Central memory CD8-positive, alpha-beta T cell (primary cell): ENCODE data around the gene CACNG4.

ENCODE experiments used
- ATAC-seq: fragments of 150-1000 bp; cut with Tn5 transposase; replicated peaks from 2 replicates; pipeline ENCODE4 v1.10.0; 2022; ENCODE audit warnings: mild to moderate bottlenecking, moderate FRiP score, moderate number of reproducible peaks; ENCODE audit not compliant: poor library complexity, severe bottlenecking; ENCODE audit errors: extremely low read depth
- DNase-seq, 2 donors: peaks; one replicate each; pipeline ENCODE4 v3.0.0; 2021; ENCODE audit warnings: low spot score in 2 of 2
- H3K27ac Mint-ChIP-seq: one replicate; pipeline ENCODE4 v1.8.0; 2022; ENCODE audit warnings: low read depth, mild to moderate bottlenecking, moderate library complexity, mixed read lengths
- H3K27me3 Mint-ChIP-seq: one replicate; pipeline ENCODE4 v1.8.0; 2022; ENCODE audit warnings: mixed read lengths
- H3K36me3 Mint-ChIP-seq: one replicate; pipeline ENCODE4 v1.8.0; 2022; ENCODE audit warnings: mild to moderate bottlenecking, moderate library complexity, mixed read lengths; ENCODE audit not compliant: insufficient read depth
- H3K4me1 Mint-ChIP-seq: one replicate; pipeline ENCODE4 v1.8.0; 2022; ENCODE audit warnings: mixed read lengths
- H3K4me3 Mint-ChIP-seq: one replicate; pipeline ENCODE4 v1.8.0; 2022; ENCODE audit warnings: mild to moderate bottlenecking, moderate library complexity, mixed read lengths
- H3K9me3 Mint-ChIP-seq: one replicate; pipeline ENCODE4 v1.8.0; 2022; ENCODE audit warnings: mixed read lengths

The CACNG4 gene

GRCh38 chr17:67021196-67021595 lies 56.7 kb downstream of the CACNG4 start:
- no peak overlapping the region for H3K27ac Mint-ChIP-seq
- ATAC-seq (no peak), DNase-seq (no peak)
- no peaks in the 10 kb centered on the region for H3K9me3 Mint-ChIP-seq
- peaks cover 24% of the 10 kb centered on the region for H3K27me3 Mint-ChIP-seq
- no peaks in the 10 kb centered on the region for H3K36me3 Mint-ChIP-seq
- no peak overlapping the region for H3K4me3 Mint-ChIP-seq
- no peaks in the 10 kb centered on the region for H3K4me1 Mint-ChIP-seq

- no peaks in the 10 kb centered on the region for H3K4me1 Mint-ChIP-seq
- H3K27ac Mint-ChIP-seq, result no peak overlapping the region
- no peaks in the 10 kb centered on the region for H3K9me3 Mint-ChIP-seq
- no peak overlapping the region for H3K4me3 Mint-ChIP-seq
- ATAC-seq (no peak), DNase-seq (no peak)
- H3K36me3 Mint-ChIP-seq, result no peaks in the 10 kb centered on the region
- H3K27me3 Mint-ChIP-seq, result peaks cover 20% of the 10 kb centered on the region
Measured at GRCh38 chr17:67021743-67022450, 57.4 kb downstream of the CACNG4 start.

- Mint-ChIP-seq H3K36me3 (no peaks in the 10 kb centered on the region), H3K27ac (no peak overlapping the region), H3K27me3 (peaks cover 18% of the 10 kb centered on the region), H3K9me3 (no peaks in the 10 kb centered on the region), H3K4me3 (no peak overlapping the region), H3K4me1 (no peaks in the 10 kb centered on the region)
- DNase-seq (no peak), ATAC-seq (no peak)
Measured at GRCh38 chr17:67022451-67022810, 57.9 kb downstream of the CACNG4 start.

GRCh38 chr17:67024736-67025135 lies 60.2 kb downstream of the CACNG4 start:
- Mint-ChIP-seq H3K9me3 (no peaks in the 10 kb centered on the region), H3K36me3 (no peaks in the 10 kb centered on the region), H3K4me3 (no peak overlapping the region), H3K27ac (no peak overlapping the region), H3K27me3 (peaks cover 7% of the 10 kb centered on the region), H3K4me1 (no peaks in the 10 kb centered on the region)
- ATAC-seq, result no peak
- DNase-seq, result no peak

GRCh38 chr17:67025216-67025792 lies 60.8 kb downstream of the CACNG4 start:
- Mint-ChIP-seq H3K36me3 (no peaks in the 10 kb centered on the region), H3K27me3 (peaks cover 7% of the 10 kb centered on the region), H3K4me1 (no peaks in the 10 kb centered on the region), H3K9me3 (no peaks in the 10 kb centered on the region), H3K27ac (no peak overlapping the region), H3K4me3 (no peak overlapping the region)
- DNase-seq (no peak), ATAC-seq (no peak)

GRCh38 chr17:67026341-67026740 lies 61.8 kb downstream of the CACNG4 start:
- Mint-ChIP-seq H3K4me1 (no peaks in the 10 kb centered on the region), H3K36me3 (no peaks in the 10 kb centered on the region)

GRCh38 chr17:67027031-67027628 lies 62.6 kb downstream of the CACNG4 start:
- H3K4me3 Mint-ChIP-seq, result no peak overlapping the region
- no peaks in the 10 kb centered on the region for H3K4me1 Mint-ChIP-seq
- no peaks in the 10 kb centered on the region for H3K9me3 Mint-ChIP-seq
- H3K27me3 Mint-ChIP-seq, result peaks cover 7% of the 10 kb centered on the region
- no peak for DNase-seq
- H3K27ac Mint-ChIP-seq, result no peak overlapping the region
- ATAC-seq, result no peak
- H3K36me3 Mint-ChIP-seq, result no peaks in the 10 kb centered on the region

More at GRCh38 chr17:67026341-67026740, 61.8 kb downstream of the CACNG4 start:
- no peak for DNase-seq
- Mint-ChIP-seq H3K9me3 (no peaks in the 10 kb centered on the region), H3K27ac (no peak overlapping the region), H3K4me3 (no peak overlapping the region), H3K27me3 (peaks cover 7% of the 10 kb centered on the region)
- ATAC-seq, result no peak

- Mint-ChIP-seq H3K4me1 (no peaks in the 10 kb centered on the region), H3K9me3 (no peaks in the 10 kb centered on the region), H3K36me3 (no peaks in the 10 kb centered on the region), H3K27me3 (peaks cover 13% of the 10 kb centered on the region), H3K4me3 (no peak overlapping the region), H3K27ac (no peak overlapping the region)
- ATAC-seq, result no peak
- DNase-seq, result no peak
Measured at GRCh38 chr17:67030641-67031040, 66.1 kb downstream of the CACNG4 start.

- DNase-seq (no peak), ATAC-seq (no peak)
- no peak overlapping the region for H3K4me3 Mint-ChIP-seq
- H3K4me1 Mint-ChIP-seq, result no peaks in the 10 kb centered on the region
- H3K9me3 Mint-ChIP-seq, result no peaks in the 10 kb centered on the region
- H3K27ac Mint-ChIP-seq, result no peak overlapping the region
- H3K27me3 Mint-ChIP-seq, result peaks cover 30% of the 10 kb centered on the region
- no peaks in the 10 kb centered on the region for H3K36me3 Mint-ChIP-seq
Measured at GRCh38 chr17:67032382-67032781, 67.9 kb downstream of the CACNG4 start.

GRCh38 chr17:67032985-67033384 lies 68.5 kb downstream of the CACNG4 start:
- ATAC-seq, result no peak
- H3K27ac Mint-ChIP-seq, result no peak overlapping the region
- no peak for DNase-seq
- no peak overlapping the region for H3K4me3 Mint-ChIP-seq
- H3K9me3 Mint-ChIP-seq, result no peaks in the 10 kb centered on the region
- H3K4me1 Mint-ChIP-seq, result no peaks in the 10 kb centered on the region
- peaks cover 35% of the 10 kb centered on the region for H3K27me3 Mint-ChIP-seq
- no peaks in the 10 kb centered on the region for H3K36me3 Mint-ChIP-seq

GRCh38 chr17:67033613-67034012 lies 69.1 kb downstream of the CACNG4 start:
- Mint-ChIP-seq H3K27ac (no peak overlapping the region), H3K27me3 (peaks cover 35% of the 10 kb centered on the region)

GRCh38 chr17:67035131-67036083 lies 70.9 kb downstream of the CACNG4 start:
- Mint-ChIP-seq H3K36me3 (no peaks in the 10 kb centered on the region), H3K27ac (no peak overlapping the region), H3K27me3 (peaks cover 35% of the 10 kb centered on the region), H3K4me1 (no peaks in the 10 kb centered on the region), H3K4me3 (no peak overlapping the region), H3K9me3 (no peaks in the 10 kb centered on the region)
- ATAC-seq, result no peak
- DNase-seq, result no peak

More at GRCh38 chr17:67033613-67034012, 69.1 kb downstream of the CACNG4 start:
- Mint-ChIP-seq H3K9me3 (no peaks in the 10 kb centered on the region), H3K4me1 (no peaks in the 10 kb centered on the region), H3K4me3 (no peak overlapping the region), H3K36me3 (no peaks in the 10 kb centered on the region)
- ATAC-seq (no peak), DNase-seq (no peak)
